NCI-H128 (cell line): Measurements from ENCODE around the gene HOGA1.
"Not testable (repeated sequence)": the region's sequence is repeated elsewhere in the genome, so short reads cannot be mapped to it uniquely, and the experiment has no call there.

ENCODE experiments used
- DNase-seq: peaks from one replicate; lab custom pipeline; 2025; ENCODE audit not compliant: unreplicated experiment; lab: John Stamatoyannopoulos, UW

HOGA1 gene

DNA sequence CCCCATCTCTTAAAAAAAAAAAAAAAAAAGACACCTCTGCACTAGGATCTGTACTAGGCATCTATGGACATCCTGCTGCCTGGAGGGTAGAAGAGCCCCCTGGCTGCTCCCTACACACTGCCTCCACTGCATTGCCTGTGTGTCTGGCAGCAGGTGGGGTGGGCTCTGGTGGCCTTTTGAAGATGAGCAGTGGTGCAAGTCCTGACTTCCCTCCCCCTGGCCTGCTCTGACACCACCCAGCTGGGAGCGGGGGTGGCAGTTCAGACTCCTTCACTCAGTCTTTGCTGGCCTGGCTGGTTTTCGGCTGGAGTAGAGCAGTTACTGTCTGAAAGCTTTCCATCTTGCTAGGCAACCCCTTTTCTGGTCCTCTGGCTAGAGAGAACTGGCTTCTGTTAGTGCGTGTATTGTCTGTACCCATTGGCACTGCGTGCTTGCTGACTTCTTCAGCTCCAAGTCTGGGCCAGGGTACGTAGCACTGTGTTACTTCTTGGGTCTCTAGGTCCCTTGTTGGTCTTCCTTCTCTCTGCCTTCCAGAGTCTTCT lies 23.0 kb downstream of the HOGA1 start:
- DNase-seq = no peak

DNA sequence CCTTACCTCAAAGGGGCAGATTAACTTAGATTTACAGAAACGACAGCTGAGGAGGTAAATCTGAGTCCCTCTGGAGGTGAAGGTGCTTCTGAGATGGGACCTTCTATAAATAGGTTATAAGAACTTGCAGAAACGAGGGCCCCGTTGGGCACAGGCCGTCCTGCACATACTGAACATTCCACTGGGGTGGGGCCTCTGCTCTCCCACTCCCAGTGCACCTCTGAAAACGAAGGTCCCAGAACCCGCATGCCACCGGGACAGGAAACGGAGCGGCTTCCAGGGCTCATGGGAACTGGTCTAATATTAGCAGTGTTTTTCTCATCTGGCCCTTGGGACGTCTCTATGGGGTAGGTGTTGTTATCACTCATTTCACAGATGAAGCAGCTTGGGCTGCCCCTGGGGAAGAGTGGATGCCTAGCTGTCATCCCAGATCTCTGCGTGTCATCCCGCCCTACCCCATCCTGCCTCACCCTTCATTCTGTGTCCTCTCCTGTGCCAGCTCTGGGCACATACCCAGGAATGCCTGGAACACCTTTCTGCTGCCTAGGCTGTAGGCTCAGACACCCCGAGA lies 24.9 kb downstream of the HOGA1 start:
- no peak for DNase-seq

DNA sequence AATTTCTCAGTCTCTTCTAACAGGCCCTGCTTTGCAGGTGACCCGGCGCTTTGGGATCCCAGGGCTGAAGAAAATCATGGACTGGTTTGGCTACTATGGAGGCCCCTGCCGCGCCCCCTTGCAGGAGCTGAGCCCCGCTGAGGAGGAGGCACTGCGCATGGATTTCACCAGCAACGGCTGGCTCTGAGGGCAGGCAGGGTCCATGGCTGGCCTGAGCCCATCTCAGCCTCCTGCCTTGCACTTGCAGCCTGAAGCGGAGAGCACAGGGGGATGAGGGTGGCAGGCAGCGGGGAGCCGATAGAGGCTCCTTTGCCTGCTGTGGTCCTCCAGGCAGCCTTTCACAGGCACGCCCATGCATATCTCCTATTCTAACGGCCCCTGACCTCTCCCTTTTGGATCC lies 27.3 kb downstream of the HOGA1 start:
- no peak for DNase-seq

DNA sequence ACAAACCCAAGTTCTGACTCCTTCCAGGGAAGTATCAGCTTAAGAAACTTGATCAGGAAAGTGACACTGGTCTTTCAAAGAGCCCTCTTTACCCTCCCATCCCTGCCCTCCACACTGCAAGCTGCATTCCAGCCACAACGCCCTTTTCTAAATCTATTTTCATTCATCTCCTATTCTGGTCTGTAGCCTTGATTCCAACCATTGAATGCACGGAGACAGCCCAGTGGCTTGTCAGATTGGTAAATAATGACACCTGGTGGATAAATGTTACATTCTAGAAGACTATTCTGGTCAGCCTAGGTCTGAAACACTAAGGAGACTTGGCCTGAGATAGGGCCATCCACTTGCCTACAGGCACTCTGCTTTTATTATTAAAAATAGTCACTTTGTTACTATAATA lies 28.2 kb downstream of the HOGA1 start:
- no peak for DNase-seq

DNA sequence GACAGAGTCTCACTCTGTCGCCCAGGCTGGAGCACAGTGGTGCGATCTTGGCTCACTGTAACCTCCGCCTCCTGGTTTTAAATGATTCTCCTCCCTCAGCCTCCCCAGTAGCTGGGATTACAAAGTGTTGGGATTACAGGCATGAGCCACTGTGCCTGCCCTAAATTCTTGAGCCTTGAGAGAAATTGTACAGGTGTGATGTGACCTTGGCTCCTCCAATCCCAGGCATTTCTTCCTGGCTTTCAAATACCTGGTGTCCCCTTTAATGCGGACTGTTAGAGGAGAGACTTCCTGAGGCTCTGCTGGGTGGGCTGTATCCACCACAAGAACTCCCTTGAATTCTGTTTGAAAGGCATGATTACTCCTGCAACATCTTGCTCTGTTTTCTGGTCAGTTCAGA lies 34.1 kb downstream of the HOGA1 start:
- DNase-seq = no peak

DNA sequence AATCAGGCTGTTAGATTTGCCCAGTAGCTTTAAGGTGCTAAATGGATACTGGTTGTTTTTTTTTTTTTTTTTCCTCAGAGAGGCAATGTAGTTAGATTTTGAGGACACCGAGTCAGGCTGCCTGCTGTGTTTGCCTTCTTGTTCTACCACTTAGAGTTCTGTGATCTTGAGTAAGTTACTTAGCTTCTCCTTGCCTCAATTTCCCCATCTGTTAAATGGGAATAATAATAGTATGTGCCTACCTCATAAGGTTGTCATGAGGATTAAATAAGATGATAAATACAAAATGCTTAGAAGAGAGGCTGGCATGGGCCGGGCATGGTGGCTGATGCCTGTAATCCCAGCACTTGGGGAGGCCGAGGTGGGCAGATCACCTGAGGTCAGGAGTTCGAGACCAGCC lies 34.5 kb downstream of the HOGA1 start:
- DNase-seq = no peak

DNA sequence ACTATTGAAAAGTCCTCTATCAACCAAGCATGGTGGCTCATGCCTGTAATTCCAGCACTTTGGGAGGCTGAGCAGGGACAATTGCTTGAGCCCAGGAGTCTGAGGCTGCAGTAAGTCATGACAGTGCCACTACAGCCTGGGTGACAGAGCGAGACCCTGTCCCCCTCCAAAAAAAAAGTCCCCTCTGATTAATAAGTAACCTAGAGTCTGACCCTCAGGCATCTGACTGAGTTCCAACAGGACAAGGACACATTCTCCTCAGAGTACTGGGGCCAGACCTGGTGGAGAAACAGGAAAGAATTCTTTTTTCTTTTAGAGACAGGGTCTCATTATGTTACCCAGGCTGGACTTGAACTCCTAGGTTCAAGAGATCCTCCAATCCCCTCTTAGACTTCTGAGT lies 39.1 kb downstream of the HOGA1 start:
- DNase-seq = no peak

DNA sequence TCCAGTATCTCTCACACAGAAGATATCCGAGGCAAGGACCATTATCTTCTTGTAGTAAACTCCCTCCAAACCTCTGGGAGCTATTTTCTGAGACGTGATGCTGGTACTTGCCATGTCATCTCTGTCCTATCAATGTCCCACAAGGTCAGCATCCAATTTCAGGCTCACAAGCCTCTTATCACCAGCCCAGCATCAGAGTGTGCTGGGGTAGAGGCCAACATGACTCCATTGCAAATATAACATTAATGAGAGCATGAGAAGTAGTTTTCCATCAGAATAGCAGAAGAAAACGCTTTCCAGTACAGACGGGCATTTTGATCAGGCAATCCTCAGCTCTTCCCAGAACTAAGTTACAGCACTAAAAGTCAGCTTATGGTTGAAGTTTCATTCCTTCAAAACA lies 43.5 kb downstream of the HOGA1 start:
- no peak for DNase-seq

DNA sequence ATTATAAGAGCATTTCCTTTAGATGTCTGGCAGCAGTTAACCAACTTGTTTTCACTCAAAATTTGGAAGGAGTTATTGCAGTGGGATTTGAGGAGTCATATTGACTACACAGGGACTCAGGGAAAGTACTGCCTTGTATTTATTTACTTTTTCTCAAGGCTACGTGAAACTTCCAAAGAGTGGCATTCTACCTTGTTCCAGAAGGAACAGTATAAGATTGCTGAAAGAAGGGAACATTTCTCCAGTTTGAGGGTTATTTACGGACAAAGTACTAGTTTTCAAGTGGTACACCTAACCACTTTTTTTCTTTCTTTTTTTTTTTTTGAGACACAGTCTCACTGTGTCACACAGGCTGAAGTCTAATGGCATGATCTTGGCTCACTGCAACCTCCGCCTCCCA lies 44.0 kb downstream of the HOGA1 start:
- no peak for DNase-seq

DNA sequence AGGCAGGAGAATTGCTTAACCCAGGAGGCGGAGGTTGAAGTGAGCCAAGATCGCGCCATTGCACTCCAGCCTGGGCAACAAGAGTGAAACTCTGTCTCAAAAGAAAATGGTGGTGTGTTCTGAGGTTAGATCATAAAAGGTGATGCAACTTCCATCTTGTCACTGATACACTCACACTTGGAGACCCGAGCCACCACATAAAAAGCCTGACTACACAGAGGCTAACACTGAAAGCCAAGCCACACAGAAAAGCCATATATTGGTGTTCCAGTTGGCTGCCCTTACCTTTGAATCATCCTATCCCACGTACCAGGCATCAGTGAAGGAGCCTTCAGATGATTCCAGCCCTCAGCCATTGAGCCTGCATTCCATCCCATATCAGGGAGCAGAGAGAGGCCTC lies 45.1 kb downstream of the HOGA1 start:
- no peak for DNase-seq

DNA sequence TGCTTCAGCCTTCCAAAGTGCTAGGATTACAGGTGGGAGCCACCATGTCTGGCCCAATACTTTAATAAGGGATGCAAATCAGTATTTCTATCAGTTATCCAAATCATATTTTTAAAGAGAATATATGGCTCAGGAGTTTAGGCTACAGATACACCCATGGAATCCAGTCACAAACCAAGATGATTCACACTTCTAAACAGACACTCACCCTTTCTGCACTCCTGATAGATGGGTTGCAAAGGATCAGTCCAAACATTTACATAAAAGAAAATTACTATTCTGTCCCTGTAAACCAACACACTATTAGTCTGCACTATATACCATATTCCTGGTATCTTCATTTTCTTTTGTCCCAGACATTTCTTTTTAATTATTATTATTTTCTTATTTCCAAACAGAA lies 46.9 kb downstream of the HOGA1 start:
- DNase-seq = no peak

DNA sequence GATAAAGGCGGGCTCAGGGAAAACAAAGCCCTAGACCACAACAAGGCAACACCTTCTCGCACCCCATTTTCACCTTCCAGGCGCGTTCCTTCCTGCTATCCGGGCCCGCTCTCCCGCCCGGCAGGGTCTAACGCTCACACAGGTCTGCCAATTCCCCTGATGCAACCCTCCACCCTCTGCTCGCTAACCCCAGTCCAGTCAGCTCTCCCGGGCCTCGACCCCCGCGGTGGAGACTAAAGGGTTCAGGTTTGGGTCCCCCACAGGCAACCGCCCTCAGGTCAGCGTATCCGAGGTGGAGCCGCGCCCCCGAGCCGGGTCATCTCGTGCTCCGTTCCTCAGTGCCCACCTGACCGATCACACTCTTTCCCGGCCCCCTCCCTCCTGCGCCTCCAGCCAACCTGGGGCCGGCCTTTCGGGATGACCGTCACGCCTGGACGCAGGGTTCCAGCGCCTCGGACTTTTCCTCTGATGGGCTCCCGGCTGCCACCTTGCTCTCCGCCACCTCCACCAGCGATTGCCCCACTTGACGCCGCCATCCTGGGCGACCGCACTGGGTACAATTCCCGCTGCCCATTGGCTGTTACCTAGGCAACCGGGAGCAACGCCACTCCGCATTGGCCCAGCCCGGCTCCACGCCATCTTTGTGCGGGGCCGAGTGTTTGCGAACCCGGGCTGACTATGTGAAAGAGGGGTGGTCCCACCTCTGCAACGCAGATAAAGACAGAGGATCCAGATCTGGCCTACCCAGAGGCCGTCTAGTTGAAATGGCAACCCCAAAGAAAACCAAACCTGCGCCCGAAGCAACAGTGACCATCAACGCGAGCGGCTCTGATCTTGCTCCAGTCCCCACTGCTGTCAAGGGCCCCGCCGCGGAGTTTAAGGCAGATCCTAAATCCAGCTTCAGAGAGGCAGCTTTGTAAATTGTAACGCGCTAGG lies 49.0 kb downstream of the HOGA1 start, which contains the start of gene MORN4:
Gene MORN4, minus strand, starts transcription at position 552 of the 936 bp plus-strand sequence. CDS start 13,847 bp downstream, outside the sequence.
- peak; percentile 87 for DNase-seq

DNA sequence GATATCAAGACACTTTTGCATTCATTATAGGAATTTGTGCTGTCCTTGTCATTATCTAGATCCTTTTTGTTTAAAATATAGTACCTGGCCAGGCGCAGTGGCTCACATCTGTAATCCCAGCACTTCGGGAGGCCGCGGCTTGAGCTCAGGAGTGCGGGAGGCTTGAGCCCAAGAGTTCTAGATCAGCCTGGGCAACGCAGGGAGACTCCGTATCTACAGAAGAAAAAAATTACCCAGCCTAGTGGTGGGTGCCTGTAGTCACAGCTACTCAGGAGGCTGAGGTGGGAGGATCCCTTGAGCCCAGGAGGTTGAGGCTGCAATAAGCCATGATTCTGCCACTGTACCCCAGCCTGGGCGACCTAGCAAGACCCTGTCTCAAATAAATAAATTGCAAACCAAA lies 49.7 kb downstream of the HOGA1 start:
- DNase-seq = no peak

DNA sequence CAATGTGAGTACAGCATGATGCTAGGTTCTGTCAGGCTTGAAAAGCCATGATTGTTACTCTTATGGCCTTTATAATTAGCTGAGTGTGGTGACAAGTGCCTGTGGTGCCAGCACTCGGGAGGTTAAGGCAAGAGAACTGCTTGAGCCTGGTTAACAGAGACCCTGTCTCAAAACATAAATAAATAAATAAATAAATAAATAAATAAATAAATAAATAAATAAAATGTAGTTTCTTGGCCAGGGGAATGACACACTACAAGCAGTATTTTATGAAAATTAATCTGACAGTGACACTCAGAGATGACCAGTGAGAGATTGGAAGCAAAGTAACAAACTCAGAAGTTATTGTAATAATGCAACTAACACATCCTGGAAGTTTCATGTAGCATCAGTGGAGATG lies 51.4 kb downstream of the HOGA1 start:
- no peak for DNase-seq

DNA sequence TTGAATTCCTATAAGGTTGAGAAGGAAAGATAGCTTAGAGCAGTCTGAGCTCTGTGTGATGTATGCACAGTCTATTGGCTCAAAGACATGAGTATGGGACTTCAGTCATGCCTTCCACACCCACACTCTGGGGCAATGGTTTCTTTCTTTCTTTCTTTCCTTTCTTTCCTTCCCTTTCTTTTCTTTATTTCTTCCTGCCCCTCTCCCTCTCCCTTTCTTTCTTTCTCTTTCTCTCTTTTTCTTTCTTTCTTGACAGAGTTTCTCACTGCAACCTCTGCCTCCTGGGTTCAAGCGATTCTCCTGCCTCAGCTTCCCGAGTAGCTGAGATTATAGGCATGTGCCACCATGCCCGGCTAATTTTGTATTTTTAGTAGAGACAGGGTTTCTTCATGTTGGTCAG lies 54.9 kb downstream of the HOGA1 start:
- not testable (repeated sequence) for DNase-seq

DNA sequence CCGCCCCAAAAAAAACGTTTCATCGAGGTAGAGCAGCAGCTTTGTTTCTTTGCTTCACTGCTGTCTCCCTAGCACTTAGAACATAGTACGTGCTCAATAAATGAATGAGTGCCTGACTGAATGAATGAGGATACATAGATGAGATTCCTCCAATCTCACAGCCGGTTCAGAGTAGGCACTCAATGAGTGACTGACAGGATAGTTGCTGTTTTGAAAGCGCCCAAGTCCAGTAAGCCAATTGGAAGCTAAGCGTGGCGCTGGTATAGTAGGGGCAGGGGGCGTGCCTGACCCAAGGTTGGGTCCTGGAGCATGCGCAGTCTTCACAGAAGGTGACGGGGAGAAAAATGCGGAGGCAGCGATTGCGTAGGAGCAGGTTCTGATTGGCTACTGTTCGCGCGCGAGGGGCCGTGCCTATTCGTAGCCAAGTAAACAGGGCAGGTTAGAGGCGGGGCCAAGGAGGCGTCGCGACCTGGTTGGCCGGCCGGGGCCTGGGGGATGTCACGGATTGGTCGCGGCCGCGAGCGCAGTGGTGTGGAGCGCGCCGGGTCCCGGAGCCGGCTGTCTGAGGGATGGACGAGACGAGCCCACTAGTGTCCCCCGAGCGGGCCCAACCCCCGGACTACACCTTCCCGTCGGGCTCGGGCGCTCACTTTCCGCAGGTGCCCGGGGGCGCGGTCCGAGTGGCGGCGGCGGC lies 56.1 kb downstream of the HOGA1 start, which contains the start of gene PI4K2A:
Gene PI4K2A, plus strand, starts transcription at position 498 of the 694 bp plus-strand sequence. Its CDS starts 72 bp downstream, at position 570.
- DNase-seq = peak; percentile 93

DNA sequence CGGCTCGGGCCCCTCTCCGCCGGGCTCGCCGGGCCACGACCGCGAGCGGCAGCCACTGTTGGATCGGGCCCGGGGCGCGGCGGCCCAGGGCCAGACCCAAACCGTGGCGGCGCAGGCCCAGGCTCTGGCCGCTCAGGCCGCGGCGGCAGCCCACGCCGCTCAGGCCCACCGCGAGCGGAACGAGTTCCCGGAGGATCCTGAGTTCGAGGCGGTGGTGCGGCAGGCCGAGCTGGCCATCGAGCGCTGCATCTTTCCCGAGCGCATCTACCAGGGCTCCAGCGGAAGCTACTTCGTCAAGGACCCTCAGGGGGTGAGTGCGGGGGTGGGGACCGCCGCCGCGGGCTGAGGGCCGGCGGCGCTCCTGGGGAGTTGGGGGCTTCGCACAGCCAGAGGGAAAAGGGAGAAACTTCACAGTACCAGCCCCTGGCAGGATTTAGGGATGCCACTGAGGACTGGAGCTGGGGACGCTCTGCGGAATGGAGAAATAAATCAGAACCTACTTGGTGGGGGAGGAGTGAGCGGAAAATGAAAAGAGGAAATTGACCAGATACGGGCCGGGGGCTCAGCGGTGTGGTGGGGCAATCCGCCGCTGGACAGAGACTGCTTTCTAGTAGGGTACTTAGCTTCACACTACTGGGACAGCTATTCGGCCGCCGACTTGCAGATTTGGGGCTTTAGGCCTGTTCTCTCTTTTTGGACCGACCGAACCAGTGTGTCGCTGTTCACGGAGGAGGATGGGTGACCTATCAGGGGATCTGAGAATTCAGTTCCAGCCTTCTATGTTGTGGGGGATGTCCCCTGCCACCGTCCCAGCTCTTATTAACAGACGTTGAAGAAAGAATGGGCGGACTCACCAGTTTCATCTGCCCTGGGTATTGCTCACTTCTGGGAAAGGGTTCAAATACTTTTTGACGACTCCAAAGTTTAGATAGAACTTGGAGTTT lies 57.0 kb downstream of the HOGA1 start:
- DNase-seq = no peak

DNA sequence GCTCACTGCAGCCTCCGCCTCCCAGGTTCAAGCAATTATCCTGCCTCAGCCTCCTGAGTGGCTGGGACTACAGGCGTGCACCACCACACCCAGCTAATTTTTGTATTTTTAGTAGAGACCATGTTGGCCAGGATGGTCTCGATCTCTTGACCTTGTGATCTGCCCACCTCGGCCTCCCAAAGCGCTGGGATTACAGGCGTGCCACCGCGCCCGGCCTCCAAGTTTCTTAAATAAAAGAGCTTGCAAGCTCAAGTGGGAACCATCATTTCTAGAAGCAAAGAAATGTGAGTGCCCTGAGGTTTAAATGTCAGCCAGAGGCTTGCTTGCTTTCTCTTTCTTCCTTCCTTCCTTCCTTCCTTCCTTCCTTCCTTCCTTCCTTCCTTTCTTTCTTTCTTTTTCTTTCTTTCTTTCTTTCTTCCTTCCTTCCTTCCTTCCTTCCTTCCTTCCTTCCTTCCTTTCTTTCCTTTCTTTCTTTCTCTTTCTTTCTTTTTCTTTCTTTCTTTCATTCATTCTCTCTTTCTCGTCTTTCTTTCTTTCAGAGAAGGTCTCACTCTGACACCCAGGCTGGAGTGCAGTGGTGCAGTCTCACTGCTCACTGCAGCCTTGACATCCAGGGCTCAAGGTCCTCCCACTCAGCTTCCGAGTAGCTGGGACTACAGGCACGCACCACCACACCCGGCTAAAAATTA lies 58.4 kb downstream of the HOGA1 start:
- not testable (repeated sequence) for DNase-seq

DNA sequence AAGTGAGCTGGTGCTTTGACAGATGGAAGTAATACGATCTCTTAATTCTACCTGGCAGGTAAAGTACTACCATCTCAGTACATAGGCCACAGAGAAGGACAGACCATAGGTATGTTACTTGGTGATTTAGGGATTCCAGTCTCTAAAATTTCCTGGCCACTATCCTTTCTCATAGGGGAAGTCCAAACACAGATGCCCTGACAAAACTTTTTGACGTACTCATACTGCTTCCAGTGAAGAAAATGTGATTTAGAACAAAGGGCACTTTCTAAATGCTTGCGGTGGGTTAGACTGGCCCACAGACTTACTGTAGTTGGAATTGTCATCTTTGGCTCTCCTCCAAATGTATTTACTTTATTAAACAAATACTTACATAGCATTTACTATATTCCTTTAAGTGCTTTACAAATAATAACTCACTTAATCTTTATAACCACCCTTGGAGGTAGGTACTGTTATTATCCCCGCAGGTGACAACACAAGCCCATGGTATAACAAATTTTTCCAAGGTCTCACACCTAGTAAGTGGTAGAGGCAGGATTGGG lies 59.3 kb downstream of the HOGA1 start:
- no peak for DNase-seq
